Adrenal gland (tissue), 12 donors: ENCODE results near the gene QKI. TPM values are rescaled to one million over a fixed set of nuclear protein-coding genes. Genes with fewer than 3 reads are reported as not detected.
A peak's percentile ranks its signal among the peaks of the same experiment; 100 is the strongest.

Experiments
- DNase-seq, 7 donors: peaks; one replicate each; pipeline ENCODE4 v3.0.0-alpha.2; 2019 to 2020
- H3K27ac ChIP-seq, 5 donors: fragments of 200-600 bp; sonication (generic) in 4 of 5; 1 replicate in 3 of 5; 2 replicates in 2 of 5; pipeline versions ENCODE4 v1.5.1 to v1.8.0; 2016 to 2020; ENCODE audit warnings: mild to moderate bottlenecking in 1 of 5
- H3K27me3 ChIP-seq: fragments of 200-600 bp; 2 replicates; pipeline ENCODE4 v1.8.0; 2021
- H3K36me3 ChIP-seq, 2 donors: fragments of 200-600 bp; replicated peaks in 1 of 2; 1 replicate in 1 of 2; 2 replicates in 1 of 2; pipeline versions ENCODE4 v1.5.1 to v1.8.0; 2018 to 2022
- H3K4me1 ChIP-seq, 2 donors: fragments of 200-600 bp; replicated peaks in 1 of 2; 1 replicate in 1 of 2; 2 replicates in 1 of 2; pipeline versions ENCODE4 v1.5.1 to v1.8.0; 2018 to 2021
- H3K4me3 ChIP-seq, 4 donors: fragments of 200-600 bp; sonication (generic) in 3 of 4; one replicate each; pipeline ENCODE4 v1.5.1; 2016 to 2018
- H3K9me3 ChIP-seq, 3 donors: fragments of 200-600 bp; sonication (generic) in 1 of 3; replicated peaks in 1 of 3; 1 replicate in 2 of 3; 2 replicates in 1 of 3; pipeline versions ENCODE4 v1.5.1 to v1.8.0; 2016 to 2021
- POLR2A ChIP-seq, 2 donors: fragments of 450-650 bp; IDR thresholded peaks; one replicate each; pipeline ENCODE4 v1.6.1; 2017; ENCODE audit warnings: antibody characterized with exemption in 2 of 2, mild to moderate bottlenecking in 2 of 2, moderate library complexity in 1 of 2
- WGBS, 4 donors: extraction: QIAGEN DNeasy Blood & Tissue Kit in 2 of 4; methylation state at CpG; one replicate each; pipeline versions ENCODE4 v1.1.5 to v1.1.7; 2013 to 2017; 5-methylcytosine and 5-hydroxymethylcytosine counted together
- intact Hi-C, 2 donors: fragments of 100-400 bp; cut with DNase I; formaldehyde crosslinking; loops; one replicate each; pipeline versions ENCODE4 v1.14.1 to v1.15.0; 2022 to 2023
- polyA plus RNA-seq, 3 donors: library from polyadenylated mRNA; stranded (reverse); fragments of 200-250 nt in 2 of 3; fragments of 350-450 nt in 1 of 3; fragmentation: Illumina TruSeq in 1 of 3; extraction: RNeasy Lipid Tissue Mini Kit (QIAGEN cat#74804) in 1 of 3; gene quantifications; one replicate each; pipeline ENCODE4 v1.2.3, GENCODE V29; 2013 to 2014
- total RNA-seq, 9 donors: library from RNA; depleted of rRNA in 4 of 9; stranded (reverse); fragments of >200 nt in 4 of 9; fragments of 120-200 nt in 1 of 9; fragmentation: NEBNext Ultra II Directional in 1 of 9; extraction: Animal tissue kit (Norgen Biotek cat#: 25700) in 1 of 9; gene quantifications; one replicate each; pipeline versions ENCODE4 v1.1.0 to v1.2.4, GENCODE V29; 2013 to 2023
- TF ChIP-seq, protein P1 (sequence below), 6 experiments: fragments of 450-650 bp in 4 of 6; fragments of 200-600 bp in 2 of 6; sonication (generic) in 1 of 6; IDR thresholded peaks; 1 replicate in 5 of 6; 2 replicates in 1 of 6; pipeline versions ENCODE4 v1.5.1 to v1.8.0; 2016 to 2021; ENCODE audit warnings: antibody characterized with exemption in 6 of 6, mild to moderate bottlenecking in 2 of 6, moderate library complexity in 1 of 6
- donor health status: healthy with polysubstance abuse.
- donor health status: Bipolar disorder and iron deficiency.
- donor health status: DM: yes; HTN: yes; CAD: no.
- donor health status: DM: no; HTN: no; CAD: no.
- donor health status: DM: no; HTN: no; CAD: no.
- donor health status: DM: yes; HTN: yes; CAD: no.

QKI gene
- total and polyA plus RNA-seq, 12 donors = 10.3 to 207 (median 130) TPM

DNA sequence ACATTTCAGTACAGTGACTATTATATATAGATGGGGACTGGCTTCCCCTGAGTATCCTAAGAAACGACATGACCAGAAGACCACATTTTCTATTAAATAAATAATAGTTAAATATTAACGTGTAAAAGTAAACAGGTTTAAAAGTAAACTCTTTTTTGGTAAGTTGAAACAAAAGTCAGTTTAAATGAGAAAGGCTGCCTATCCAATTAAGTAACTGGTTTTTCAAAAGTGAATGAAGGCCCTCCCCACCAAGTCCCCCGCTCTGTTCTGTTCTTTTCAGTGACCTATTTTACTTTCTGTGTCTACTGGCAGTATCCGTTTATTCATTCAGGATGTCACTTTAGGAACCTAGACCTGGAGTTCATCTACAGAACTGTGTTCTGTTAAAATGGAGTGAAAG is 32.0 kb downstream of the QKI start:
- Histone ChIP-seq H3K27me3 (no peaks in the 10 kb centered on the region), H3K4me1 (peaks cover 20 to 58% of the 10 kb centered on the region in 2 donors), H3K27ac (no peak overlapping the region), H3K4me3 (no peak overlapping the region), H3K9me3 (no peaks in the 10 kb centered on the region), H3K36me3 (no peaks in the 10 kb centered on the region)
- no peak for DNase-seq
- TF ChIP-seq POLR2A (IDR thresholded peaks at IDR 0.05) = no peak
- TF ChIP-seq, protein P1, sequence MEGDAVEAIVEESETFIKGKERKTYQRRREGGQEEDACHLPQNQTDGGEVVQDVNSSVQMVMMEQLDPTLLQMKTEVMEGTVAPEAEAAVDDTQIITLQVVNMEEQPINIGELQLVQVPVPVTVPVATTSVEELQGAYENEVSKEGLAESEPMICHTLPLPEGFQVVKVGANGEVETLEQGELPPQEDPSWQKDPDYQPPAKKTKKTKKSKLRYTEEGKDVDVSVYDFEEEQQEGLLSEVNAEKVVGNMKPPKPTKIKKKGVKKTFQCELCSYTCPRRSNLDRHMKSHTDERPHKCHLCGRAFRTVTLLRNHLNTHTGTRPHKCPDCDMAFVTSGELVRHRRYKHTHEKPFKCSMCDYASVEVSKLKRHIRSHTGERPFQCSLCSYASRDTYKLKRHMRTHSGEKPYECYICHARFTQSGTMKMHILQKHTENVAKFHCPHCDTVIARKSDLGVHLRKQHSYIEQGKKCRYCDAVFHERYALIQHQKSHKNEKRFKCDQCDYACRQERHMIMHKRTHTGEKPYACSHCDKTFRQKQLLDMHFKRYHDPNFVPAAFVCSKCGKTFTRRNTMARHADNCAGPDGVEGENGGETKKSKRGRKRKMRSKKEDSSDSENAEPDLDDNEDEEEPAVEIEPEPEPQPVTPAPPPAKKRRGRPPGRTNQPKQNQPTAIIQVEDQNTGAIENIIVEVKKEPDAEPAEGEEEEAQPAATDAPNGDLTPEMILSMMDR (IDR thresholded peaks at IDR 0.05) = no peak
- intact Hi-C loops = no loop called here
- WGBS, 4 donors = 51 to 69% (median 64%) methylated on average over 4 of the region's 4 CpGs

DNA sequence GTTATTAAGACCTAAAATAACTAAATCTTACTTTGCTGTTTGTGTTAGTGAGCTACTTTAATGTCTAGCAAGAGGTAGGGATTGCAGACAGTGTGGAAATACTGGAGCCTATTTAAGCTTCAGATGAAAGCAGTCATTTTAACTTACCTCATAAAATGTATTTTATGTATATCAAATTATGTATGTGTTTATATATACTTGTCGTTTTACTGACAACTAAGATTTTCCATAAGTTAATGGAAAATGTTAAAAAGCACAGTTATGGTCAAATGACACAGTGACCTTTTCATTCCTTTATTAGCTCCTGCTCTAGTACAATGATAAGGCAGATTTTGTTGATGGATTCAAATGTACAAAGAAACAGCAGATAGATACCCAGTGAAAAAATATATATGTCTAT is 34.6 kb downstream of the QKI start:
- intact Hi-C loops = no loop called here
- Histone ChIP-seq H3K9me3 (no peaks in the 10 kb centered on the region), H3K4me3 (no peak overlapping the region), H3K27me3 (no peaks in the 10 kb centered on the region), H3K4me1 (peaks cover 9 to 72% of the 10 kb centered on the region in 2 donors), H3K36me3 (no peaks in the 10 kb centered on the region), H3K27ac (peak overlapping the region in 1 of 5 donors; percentile 6)
- TF ChIP-seq, protein P1 (IDR thresholded peaks at IDR 0.05) = no peak
- no peak for TF ChIP-seq POLR2A (IDR thresholded peaks at IDR 0.05)
- WGBS, 4 donors = 3 to 14% (median 5%) methylated on average over 1 of the region's 1 CpG
- no peak for DNase-seq

DNA sequence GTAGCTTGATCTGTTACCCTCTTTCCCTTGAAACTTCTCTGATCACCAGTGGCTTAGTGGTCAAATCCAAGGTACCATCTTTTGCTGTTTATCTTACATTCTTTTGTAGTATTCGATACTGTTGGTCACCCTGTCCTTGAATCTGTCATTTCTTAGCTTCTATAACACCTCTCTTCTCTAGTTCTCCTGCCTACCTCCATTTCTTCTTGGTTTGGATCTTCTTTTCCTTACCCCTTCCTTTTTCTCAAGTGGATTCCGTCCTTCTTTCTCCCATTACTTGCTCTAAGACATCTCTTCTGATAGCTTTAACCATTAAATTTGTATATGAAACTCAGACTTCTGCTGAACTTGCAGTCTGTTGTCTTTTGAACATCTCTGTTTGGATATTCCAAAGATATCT is 39.9 kb downstream of the QKI start:
- 77 to 90% (median 80%) methylated on average over 2 of the region's 2 CpGs for whole genome bisulfite sequencing, 4 donors
- DNase-seq = no peak
- H3K9me3 ChIP-seq = no peaks in the 10 kb centered on the region
- intact Hi-C loops = no loop called here
- H3K27ac ChIP-seq = no peak overlapping the region
- H3K27me3 ChIP-seq = no peaks in the 10 kb centered on the region
- H3K36me3 ChIP-seq = no peaks in the 10 kb centered on the region
- TF ChIP-seq POLR2A (IDR thresholded peaks at IDR 0.05) = no peak
- TF ChIP-seq, protein P1 (IDR thresholded peaks at IDR 0.05) = no peak
- peaks cover 18 to 63% of the 10 kb centered on the region in 2 donors for H3K4me1 ChIP-seq
- no peak overlapping the region for H3K4me3 ChIP-seq

DNA sequence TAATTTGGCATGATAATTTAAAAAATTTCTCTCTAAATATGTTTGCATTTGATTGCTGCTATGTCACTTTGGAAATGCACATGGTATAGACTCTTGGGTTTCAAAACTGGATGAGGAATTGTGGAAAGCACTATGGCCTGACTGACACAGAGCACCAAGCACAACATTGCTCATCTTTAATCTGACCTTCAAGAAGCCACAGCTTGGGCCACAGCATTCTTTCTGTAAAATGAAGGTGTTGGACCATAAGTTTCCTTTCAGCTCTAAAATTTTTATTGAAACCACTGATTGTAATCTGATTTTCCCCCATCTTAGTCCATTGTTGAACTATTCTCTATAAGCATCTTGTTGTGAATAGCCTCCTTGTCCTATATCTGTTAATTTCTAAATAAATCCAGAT is 41.0 kb downstream of the QKI start:
- no peaks in the 10 kb centered on the region for H3K27me3 ChIP-seq
- no peaks in the 10 kb centered on the region for H3K36me3 ChIP-seq
- H3K4me3 ChIP-seq = no peak overlapping the region
- H3K4me1 ChIP-seq = peaks cover 24 to 70% of the 10 kb centered on the region in 2 donors
- H3K9me3 ChIP-seq = no peaks in the 10 kb centered on the region
- DNase-seq = no peak
- no peak overlapping the region for H3K27ac ChIP-seq
- TF ChIP-seq, protein P1 (IDR thresholded peaks at IDR 0.05) = no peak
- TF ChIP-seq POLR2A (IDR thresholded peaks at IDR 0.05) = no peak
- intact Hi-C loops = no loop called here
